ENCODE measurements around the gene EBI3.
"Not testable (repeated sequence)": the region's sequence is repeated elsewhere in the genome, so short reads cannot be mapped to it uniquely, and the experiment has no call there.

Gene EBI3

GRCh38 chr19:4267901-4268815 lies 38.8 kb downstream of the EBI3 start:
- Histone ChIP-seq H3K27ac (ENCODE audit: low read depth, low read length) (no peak overlapping the region), H3K4me3 (ENCODE audit: low read length) (no peak overlapping the region), H3K9me3 (ENCODE audit: insufficient read depth, low read depth, low read length) (no peaks in the 10 kb centered on the region), H3K36me3 (ENCODE audit: insufficient read depth, low read length) (peaks cover 20% of the 10 kb centered on the region), H3K9ac (ENCODE audit: low read depth, low read length) (no peak overlapping the region), H3K27me3 (ENCODE audit: insufficient read depth, low read length) (no peaks in the 10 kb centered on the region), H3K4me1 (ENCODE audit: insufficient read depth, low read length) (no peaks in the 10 kb centered on the region)
- 95% methylated on average over 29 of the region's 30 CpGs for WGBS

- Histone ChIP-seq H3K36me3 (ENCODE audit: insufficient read depth, low read length) (peaks cover 18% of the 10 kb centered on the region), H3K4me3 (ENCODE audit: low read length) (no peak overlapping the region), H3K4me1 (ENCODE audit: insufficient read depth, low read length) (no peaks in the 10 kb centered on the region), H3K27me3 (ENCODE audit: insufficient read depth, low read length) (no peaks in the 10 kb centered on the region), H3K9ac (ENCODE audit: low read depth, low read length) (no peak overlapping the region), H3K27ac (ENCODE audit: low read depth, low read length) (no peak overlapping the region), H3K9me3 (ENCODE audit: insufficient read depth, low read depth, low read length) (no peaks in the 10 kb centered on the region)
- WGBS, result 94% methylated on average over 13 of the region's 13 CpGs
Measured at GRCh38 chr19:4268816-4269430, 39.6 kb downstream of the EBI3 start.

GRCh38 chr19:4272894-4273293 lies 43.6 kb downstream of the EBI3 start:
- no peaks in the 10 kb centered on the region for H3K9me3 ChIP-seq (ENCODE audit: insufficient read depth, low read depth, low read length)
- WGBS, result 80% methylated on average over 10 of the region's 10 CpGs
- no peak overlapping the region for H3K9ac ChIP-seq (ENCODE audit: low read depth, low read length)
- H3K4me3 ChIP-seq (ENCODE audit: low read length), result no peak overlapping the region
- no peak overlapping the region for H3K27ac ChIP-seq (ENCODE audit: low read depth, low read length)
- H3K4me1 ChIP-seq (ENCODE audit: insufficient read depth, low read length), result no peaks in the 10 kb centered on the region
- peaks cover 13% of the 10 kb centered on the region for H3K36me3 ChIP-seq (ENCODE audit: insufficient read depth, low read length)
- H3K27me3 ChIP-seq (ENCODE audit: insufficient read depth, low read length), result peaks cover 6% of the 10 kb centered on the region

- WGBS, result 96% methylated on average over 6 of the region's 6 CpGs
- not testable (repeated sequence) for H3K4me1 ChIP-seq (ENCODE audit: insufficient read depth, low read length); H3K9ac ChIP-seq (ENCODE audit: low read depth, low read length); H3K36me3 ChIP-seq (ENCODE audit: insufficient read depth, low read length); H3K27ac ChIP-seq (ENCODE audit: low read depth, low read length); H3K9me3 ChIP-seq (ENCODE audit: insufficient read depth, low read depth, low read length); H3K4me3 ChIP-seq (ENCODE audit: low read length)
- H3K27me3 ChIP-seq (ENCODE audit: insufficient read depth, low read length), result peaks cover 17% of the 10 kb centered on the region
Measured at GRCh38 chr19:4274321-4274686, 45.0 kb downstream of the EBI3 start.

GRCh38 chr19:4277191-4277696 lies 47.9 kb downstream of the EBI3 start:
- H3K9me3 ChIP-seq (ENCODE audit: insufficient read depth, low read depth, low read length), result no peaks in the 10 kb centered on the region
- no peak overlapping the region for H3K4me3 ChIP-seq (ENCODE audit: low read length)
- H3K9ac ChIP-seq (ENCODE audit: low read depth, low read length), result no peak overlapping the region
- H3K27me3 ChIP-seq (ENCODE audit: insufficient read depth, low read length), result peaks cover 44% of the 10 kb centered on the region
- H3K4me1 ChIP-seq (ENCODE audit: insufficient read depth, low read length), result no peaks in the 10 kb centered on the region
- WGBS, result 52% methylated on average over 16 of the region's 16 CpGs
- no peaks in the 10 kb centered on the region for H3K36me3 ChIP-seq (ENCODE audit: insufficient read depth, low read length)
- no peak overlapping the region for H3K27ac ChIP-seq (ENCODE audit: low read depth, low read length)

- H3K9me3 ChIP-seq (ENCODE audit: insufficient read depth, low read depth, low read length), result no peaks in the 10 kb centered on the region
- no peak overlapping the region for H3K27ac ChIP-seq (ENCODE audit: low read depth, low read length)
- 32% methylated on average over 4 of the region's 4 CpGs for WGBS
- H3K4me3 ChIP-seq (ENCODE audit: low read length), result no peak overlapping the region; the same call in 1 of the 2 replicates
- H3K27me3 ChIP-seq (ENCODE audit: insufficient read depth, low read length), result peaks cover 47% of the 10 kb centered on the region
- no peaks in the 10 kb centered on the region for H3K36me3 ChIP-seq (ENCODE audit: insufficient read depth, low read length)
- no peak overlapping the region for H3K9ac ChIP-seq (ENCODE audit: low read depth, low read length)
- H3K4me1 ChIP-seq (ENCODE audit: insufficient read depth, low read length), result no peaks in the 10 kb centered on the region
Measured at GRCh38 chr19:4278010-4278409, 48.7 kb downstream of the EBI3 start.

- no peaks in the 10 kb centered on the region for H3K36me3 ChIP-seq (ENCODE audit: insufficient read depth, low read length)
- H3K4me1 ChIP-seq (ENCODE audit: insufficient read depth, low read length), result no peaks in the 10 kb centered on the region
- H3K4me3 ChIP-seq (ENCODE audit: low read length), result peak within 1 kb of the TSS; percentile 69
- H3K9me3 ChIP-seq (ENCODE audit: insufficient read depth, low read depth, low read length), result no peaks in the 10 kb centered on the region
- H3K9ac ChIP-seq (ENCODE audit: low read depth, low read length), result peak within 1 kb of the TSS; percentile 31; the same call in 1 of the 2 replicates
- H3K27me3 ChIP-seq (ENCODE audit: insufficient read depth, low read length), result peaks cover 47% of the 10 kb centered on the region
- H3K27ac ChIP-seq (ENCODE audit: low read depth, low read length), result no peak within 1 kb of the TSS
- under 1% methylated on average over 38 of the region's 44 CpGs for WGBS
Measured at GRCh38 chr19:4278419-4279266, 49.3 kb downstream of the EBI3 start, which contains the start of gene SHD. Gene SHD (plus strand): TSS chr19:4279266. CDS start chr19:4280064, 798 bp downstream.

- no peaks in the 10 kb centered on the region for H3K9me3 ChIP-seq (ENCODE audit: insufficient read depth, low read depth, low read length)
- H3K9ac ChIP-seq (ENCODE audit: low read depth, low read length), result peak overlapping the region; percentile 31; the same call in 1 of the 2 replicates
- H3K4me1 ChIP-seq (ENCODE audit: insufficient read depth, low read length), result peaks cover 1% of the 10 kb centered on the region; the same call in 1 of the 2 replicates
- WGBS, result 1% methylated on average over 30 of the region's 30 CpGs
- no peak overlapping the region for H3K27ac ChIP-seq (ENCODE audit: low read depth, low read length)
- peak overlapping the region; percentile 69 for H3K4me3 ChIP-seq (ENCODE audit: low read length)
- H3K27me3 ChIP-seq (ENCODE audit: insufficient read depth, low read length), result peaks cover 47% of the 10 kb centered on the region
- H3K36me3 ChIP-seq (ENCODE audit: insufficient read depth, low read length), result no peaks in the 10 kb centered on the region
Measured at GRCh38 chr19:4279267-4279529, 49.9 kb downstream of the EBI3 start.

GRCh38 chr19:4279530-4280422 lies 50.5 kb downstream of the EBI3 start:
- no peaks in the 10 kb centered on the region for H3K9me3 ChIP-seq (ENCODE audit: insufficient read depth, low read depth, low read length)
- no peak overlapping the region for H3K27ac ChIP-seq (ENCODE audit: low read depth, low read length)
- peaks cover 47% of the 10 kb centered on the region for H3K27me3 ChIP-seq (ENCODE audit: insufficient read depth, low read length)
- no peaks in the 10 kb centered on the region for H3K36me3 ChIP-seq (ENCODE audit: insufficient read depth, low read length)
- peak overlapping the region; percentile 69 for H3K4me3 ChIP-seq (ENCODE audit: low read length)
- peaks cover 2% of the 10 kb centered on the region; the same call in 1 of the 2 replicates for H3K4me1 ChIP-seq (ENCODE audit: insufficient read depth, low read length)
- H3K9ac ChIP-seq (ENCODE audit: low read depth, low read length), result peak overlapping the region; percentile 31; the same call in 1 of the 2 replicates
- 4% methylated on average over 71 of the region's 71 CpGs for WGBS

Data from HUES64 (cell line).